ENCODE measurements around the gene CREM. TPM values are rescaled to one million over a fixed set of nuclear protein-coding genes. Genes with fewer than 3 reads are reported as not detected.

The CREM gene
- total RNA-seq, 2 experiments from 2014 or later: 65.7 to 67.0 TPM

GRCh38 chr10:35083242-35083641 is 43.4 kb upstream of the CREM start:
- CTCF ChIA-PET: no interaction called here
- H3K9me3 Mint-ChIP-seq: peaks cover 3% of the 10 kb centered on the region
- POLR2A ChIA-PET: interaction anchor here (0.6 kb wide), 1 partner anchor 122 kb away, joined by 3 read pairs; no protein-coding TSS in a partner anchor
- Histone ChIP-seq H3K9me3 (ENCODE audit: control insufficient read depth in 1 of 2, insufficient read depth in 1 of 2, low read length in 2 of 2) (no peaks in the 10 kb centered on the region), H3K36me3 (ENCODE audit: insufficient read depth, low read length) (peaks cover 2% of the 10 kb centered on the region), H3K27me3 (ENCODE audit: control insufficient read depth in 1 of 2, insufficient read depth in 2 of 2, low read length in 2 of 2) (no peaks in the 10 kb centered on the region), H3K4me3 (ENCODE audit: low read length) (no peak overlapping the region), H3K4me1 (ENCODE audit: insufficient read depth, low read length) (peaks cover 27% of the 10 kb centered on the region), H3K27ac (ENCODE audit: low read depth in 1 of 2, low read length in 2 of 2) (no peak overlapping the region)
- peaks cover 55% of the 10 kb centered on the region for H3K36me3 Mint-ChIP-seq (ENCODE audit: low read depth)
- ATAC-seq (ENCODE audit: poor library complexity): no peak
- DNase-seq: no peak
- intact Hi-C loops (cut with DNase I, micrococcal nuclease): no loop called here
- no peak overlapping the region for H3K4me3 Mint-ChIP-seq
- no peaks in the 10 kb centered on the region for H3K27me3 Mint-ChIP-seq
- H3K4me1 Mint-ChIP-seq (ENCODE audit: low read depth): peaks cover 70% of the 10 kb centered on the region
- H3K27ac Mint-ChIP-seq: peak overlapping the region; percentile 27
- TF ChIP-seq CTCF (IDR thresholded peaks at IDR 0.05): no peak

GRCh38 chr10:35089611-35090161 is 37.0 kb upstream of the CREM start:
- H3K4me3 ChIP-seq (ENCODE audit: low read length): peak overlapping the region; percentile 91
- ChIA-PET CTCF (interaction anchor here (2.3 to 2.4 kb wide), 2 partner anchors 10 to 37 kb away, joined by 5 to 6 read pairs; partner anchors contain the start of gene CREM), POLR2A (interaction anchor here (0.5 to 3.4 kb wide), 6 partner anchors 16 to 106 kb away, joined by 3 to 36 read pairs (median 4); partner anchors contain the start of gene CREM)
- peaks cover 7% of the 10 kb centered on the region for H3K27me3 Mint-ChIP-seq
- peak in 9 of 14 experiments; percentile 0 to 53 (median 4) for DNase-seq
- peaks cover 56% of the 10 kb centered on the region for H3K4me1 Mint-ChIP-seq (ENCODE audit: low read depth)
- peaks cover 30% of the 10 kb centered on the region for H3K36me3 Mint-ChIP-seq (ENCODE audit: low read depth)
- no peaks in the 10 kb centered on the region for H3K9me3 Mint-ChIP-seq
- H3K27ac Mint-ChIP-seq: peak overlapping the region; percentile 93
- peaks cover 46% of the 10 kb centered on the region for H3K4me1 ChIP-seq (ENCODE audit: insufficient read depth, low read length)
- H3K9me3 ChIP-seq (ENCODE audit: control insufficient read depth in 1 of 2, insufficient read depth in 1 of 2, low read length in 2 of 2): no peaks in the 10 kb centered on the region
- no peak for TF ChIP-seq CTCF (IDR thresholded peaks at IDR 0.05)
- ATAC-seq (ENCODE audit: poor library complexity): peak; percentile 30
- intact Hi-C loops (cut with DNase I, micrococcal nuclease): loop anchor here (2.0 to 5.0 kb wide), 3 partner anchors 35 to 245 kb away; partner anchors contain the start of gene CREM (in 1 of the 2)
- H3K27ac ChIP-seq (ENCODE audit: low read depth in 1 of 2, low read length in 2 of 2): peak overlapping the region; percentile 70 to 94
- no peaks in the 10 kb centered on the region for H3K36me3 ChIP-seq (ENCODE audit: insufficient read depth, low read length)
- peak overlapping the region; percentile 98 for H3K4me3 Mint-ChIP-seq
- no peaks in the 10 kb centered on the region for H3K27me3 ChIP-seq (ENCODE audit: control insufficient read depth in 1 of 2, insufficient read depth in 2 of 2, low read length in 2 of 2)

GRCh38 chr10:35090162-35090954 is 36.3 kb upstream of the CREM start, which contains the start of gene CUL2:
CUL2 (minus strand) TSS chr10:35090341; CDS start chr10:35071317, 19,024 bp downstream.
- DNase-seq: peak; percentile 86 to 96 (median 90)
- Mint-ChIP-seq H3K27ac (peak within 1 kb of the TSS; percentile 93), H3K27me3 (peaks cover 7% of the 10 kb centered on the region), H3K36me3 (ENCODE audit: low read depth) (peaks cover 30% of the 10 kb centered on the region), H3K4me1 (ENCODE audit: low read depth) (peaks cover 56% of the 10 kb centered on the region), H3K4me3 (peak within 1 kb of the TSS; percentile 98), H3K9me3 (no peaks in the 10 kb centered on the region)
- peak; percentile 92 for ATAC-seq (ENCODE audit: poor library complexity)
- Histone ChIP-seq H3K4me1 (ENCODE audit: insufficient read depth, low read length) (peaks cover 44% of the 10 kb centered on the region), H3K36me3 (ENCODE audit: insufficient read depth, low read length) (no peaks in the 10 kb centered on the region), H3K4me3 (ENCODE audit: low read length) (peak within 1 kb of the TSS; percentile 91), H3K27ac (ENCODE audit: low read depth in 1 of 2, low read length in 2 of 2) (peak within 1 kb of the TSS; percentile 94 to 96), H3K9me3 (ENCODE audit: control insufficient read depth in 1 of 2, insufficient read depth in 1 of 2, low read length in 2 of 2) (no peaks in the 10 kb centered on the region), H3K27me3 (ENCODE audit: control insufficient read depth in 1 of 2, insufficient read depth in 2 of 2, low read length in 2 of 2) (no peaks in the 10 kb centered on the region)
- ChIA-PET POLR2A (interaction anchor here (0.5 to 3.4 kb wide), 6 partner anchors 16 to 105 kb away, joined by 3 to 36 read pairs (median 4); partner anchors contain the start of gene CREM), CTCF (interaction anchor here (2.3 to 2.4 kb wide), 2 partner anchors 10 to 36 kb away, joined by 5 to 6 read pairs; partner anchors contain the start of gene CREM)
- TF ChIP-seq CTCF (IDR thresholded peaks at IDR 0.05): no peak
- intact Hi-C loops (cut with DNase I, micrococcal nuclease): loop anchor here (2.0 to 5.0 kb wide), 3 partner anchors 34 to 244 kb away; partner anchors contain the start of gene CREM (in 1 of the 2)
